HUDEP-2 (cell line): ENCODE data around the gene ROR1.
"Not testable (repeated sequence)": the region's sequence is repeated elsewhere in the genome, so short reads cannot be mapped to it uniquely, and the experiment has no call there.

ENCODE experiments used
- DNase-seq, 76 experiments: peaks; one replicate each; lab custom pipeline; 2025; ENCODE audit not compliant: unreplicated experiment in 76 of 76; lab: John Stamatoyannopoulos, UW

The ROR1 gene

DNA sequence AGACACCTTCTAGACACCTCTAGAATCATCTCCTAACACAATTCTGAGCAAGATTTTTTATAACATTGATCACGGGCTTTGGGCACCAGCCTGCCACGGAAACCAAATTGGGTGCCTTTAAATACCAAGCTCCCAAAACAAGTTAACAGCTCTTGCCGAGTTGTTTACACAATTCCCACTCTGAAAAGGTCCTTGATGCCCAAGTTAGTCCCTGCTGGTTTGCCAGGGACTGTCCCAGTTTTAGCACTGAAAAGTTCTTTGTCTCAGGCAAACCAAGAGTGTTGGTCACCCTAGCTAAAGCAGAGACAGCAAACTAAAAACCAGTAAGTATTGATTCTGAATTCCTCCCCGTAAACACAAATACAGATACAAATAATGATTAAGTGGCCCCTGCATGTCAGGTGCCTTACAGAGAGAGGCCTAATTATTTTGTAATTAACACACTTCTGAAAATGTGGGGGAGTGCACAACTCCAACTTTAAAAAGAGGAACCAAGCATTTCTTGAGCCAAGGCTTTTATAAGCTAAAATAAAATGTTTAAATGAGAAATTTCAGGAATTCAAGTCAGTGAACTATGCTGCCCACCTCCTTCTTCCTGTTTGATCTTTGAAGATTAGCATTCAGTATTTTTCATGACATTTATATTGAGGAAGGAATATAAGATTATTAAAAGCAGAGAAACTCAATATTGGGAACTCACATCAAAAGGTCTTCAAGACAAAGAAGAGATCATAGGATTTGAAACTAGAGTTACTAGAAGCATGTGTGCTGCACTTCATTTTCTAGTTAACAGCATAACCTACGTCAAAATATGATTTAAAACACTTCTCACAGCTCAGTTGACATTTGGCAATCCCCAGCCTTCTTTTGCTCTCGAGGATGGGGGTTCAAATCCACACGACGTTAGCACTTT is 420.6 kb downstream of the ROR1 start:
- DNase-seq, result no peak

DNA sequence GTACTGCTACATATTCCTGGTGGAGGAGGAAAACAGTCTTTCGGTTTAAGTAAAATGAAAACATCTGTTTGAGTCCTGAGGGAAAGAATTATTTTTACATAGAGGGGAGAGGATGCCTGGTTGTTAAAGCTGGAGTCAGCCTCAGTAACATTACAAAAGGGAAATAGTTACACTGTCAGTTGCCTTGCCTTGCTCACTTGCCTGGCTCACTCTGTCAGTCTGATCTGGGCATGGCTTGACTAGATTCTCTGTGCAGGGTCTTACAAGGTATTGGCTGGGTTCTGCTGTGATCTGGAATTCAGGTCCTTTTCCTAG is 421.2 kb downstream of the ROR1 start:
- no peak for DNase-seq

DNA sequence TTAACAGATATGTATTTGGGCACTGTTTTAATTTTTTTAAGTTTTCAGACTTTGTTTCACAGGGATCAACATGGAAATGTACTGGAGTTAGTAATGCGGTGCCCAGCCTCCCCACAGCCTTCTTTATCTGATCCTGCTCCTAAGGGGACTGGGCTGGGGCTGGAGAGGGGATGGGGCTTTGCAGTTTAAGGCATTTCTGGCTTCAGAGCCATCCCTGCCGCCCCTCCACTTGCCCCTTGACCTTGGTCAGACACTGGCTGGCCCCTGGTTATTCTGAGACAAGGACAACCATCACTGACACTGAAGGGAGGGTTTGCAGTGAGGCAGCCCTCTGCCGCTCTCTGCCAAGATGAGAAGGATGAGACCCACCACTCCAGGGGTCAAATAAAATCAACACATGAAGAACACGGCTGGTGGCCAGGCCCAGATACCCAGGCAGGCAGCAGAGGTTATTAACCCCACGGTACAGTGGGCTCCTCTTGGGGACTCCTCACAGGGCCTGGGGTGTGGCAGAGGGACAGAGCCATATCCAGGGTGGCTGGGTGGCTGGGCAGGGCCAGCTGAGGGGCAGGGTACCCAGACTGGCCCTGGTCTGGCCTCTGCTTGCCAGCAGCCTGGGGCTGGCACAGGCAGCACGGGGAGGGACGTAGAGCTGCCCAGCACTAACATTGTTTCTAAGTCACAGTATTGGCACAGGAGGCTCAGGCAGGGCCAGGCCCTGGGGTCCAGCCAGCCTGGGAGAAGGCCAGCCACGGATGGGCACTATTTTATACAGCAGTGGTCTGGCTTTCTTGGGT is 422.5 kb downstream of the ROR1 start:
- no peak for DNase-seq

DNA sequence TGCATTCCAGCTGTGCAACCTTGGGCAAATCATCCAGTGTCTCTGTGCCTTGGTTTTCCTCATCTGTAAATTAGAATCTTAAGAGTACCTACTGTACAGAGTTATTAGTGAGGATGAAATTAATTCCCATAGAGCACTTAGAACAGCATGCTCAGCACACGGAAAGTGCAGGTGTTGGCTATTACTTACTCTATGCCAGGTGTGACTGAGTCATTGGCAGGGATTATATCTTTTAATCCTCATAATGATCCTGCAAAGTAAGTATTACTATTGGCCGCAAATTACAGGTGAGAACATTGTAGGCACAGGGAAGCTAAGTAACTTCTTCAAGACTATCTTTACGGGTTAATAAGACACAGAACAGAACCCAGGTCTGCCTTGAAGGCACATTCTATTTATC is 423.3 kb downstream of the ROR1 start:
- DNase-seq, result no peak

DNA sequence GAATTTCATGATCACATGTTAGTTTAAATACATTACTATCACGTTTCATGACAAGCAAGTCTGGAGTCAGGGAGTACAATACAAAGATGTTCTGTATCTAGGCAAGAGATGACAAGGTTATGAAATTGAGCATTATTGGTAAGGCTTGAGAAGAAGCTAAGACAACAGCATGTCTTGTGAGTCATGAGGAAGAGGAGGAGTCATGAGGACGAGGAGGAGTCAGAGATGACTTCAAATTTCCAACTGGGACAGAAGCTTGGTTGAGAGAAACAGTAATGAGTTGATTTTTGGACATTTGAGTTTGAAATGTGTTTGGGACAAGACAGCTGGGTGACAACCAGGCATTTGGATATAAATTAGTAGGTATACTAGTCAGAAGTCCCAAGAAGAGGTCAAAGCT is 425.3 kb downstream of the ROR1 start:
- DNase-seq, result peak in 1 of 76 experiments; percentile 3

DNA sequence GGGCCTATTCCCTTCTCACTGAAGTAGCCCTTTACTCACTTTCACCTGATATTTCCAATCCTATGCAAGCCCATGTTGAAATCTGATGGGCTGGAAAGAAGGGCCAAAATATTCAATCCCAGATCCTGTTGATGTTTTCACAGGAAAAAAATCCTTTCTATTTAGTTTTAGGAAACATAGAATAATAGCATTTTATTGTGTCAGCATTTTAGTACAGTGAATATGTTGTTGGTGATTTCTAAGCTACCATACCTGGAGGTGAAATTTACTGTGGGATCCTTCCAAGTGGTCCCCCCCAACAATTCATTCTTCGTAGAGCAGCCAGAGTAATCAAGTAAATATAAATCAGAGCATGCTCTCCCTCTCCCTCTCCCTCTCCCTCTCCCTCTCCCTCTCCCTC is 426.2 kb downstream of the ROR1 start:
- DNase-seq, result no peak

DNA sequence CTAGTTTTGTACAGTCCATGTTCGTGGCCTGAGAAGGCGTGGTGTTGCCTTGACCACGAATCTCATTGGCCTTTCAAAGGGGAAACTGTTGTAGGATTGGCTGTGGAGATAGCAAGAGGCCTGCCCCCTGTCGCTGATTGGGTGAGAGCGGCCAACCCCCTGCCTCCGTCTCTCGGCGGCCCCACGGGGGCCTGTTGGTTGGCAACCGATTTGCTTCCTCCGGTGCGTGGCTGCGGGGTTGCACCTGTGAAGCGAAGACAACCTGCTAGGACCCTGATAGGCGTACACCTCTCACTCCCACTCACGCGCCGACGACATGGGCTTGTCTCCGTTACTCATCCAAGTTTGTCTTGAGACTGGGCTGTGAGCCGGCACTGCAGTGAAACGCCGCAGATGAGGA is 429.6 kb downstream of the ROR1 start, which contains the start of gene UBE2U:
TSS of gene UBE2U (plus strand) at position 204 of the 400 bp plus-strand sequence. CDS start 428 bp downstream, outside the sequence.
- DNase-seq, result no peak

DNA sequence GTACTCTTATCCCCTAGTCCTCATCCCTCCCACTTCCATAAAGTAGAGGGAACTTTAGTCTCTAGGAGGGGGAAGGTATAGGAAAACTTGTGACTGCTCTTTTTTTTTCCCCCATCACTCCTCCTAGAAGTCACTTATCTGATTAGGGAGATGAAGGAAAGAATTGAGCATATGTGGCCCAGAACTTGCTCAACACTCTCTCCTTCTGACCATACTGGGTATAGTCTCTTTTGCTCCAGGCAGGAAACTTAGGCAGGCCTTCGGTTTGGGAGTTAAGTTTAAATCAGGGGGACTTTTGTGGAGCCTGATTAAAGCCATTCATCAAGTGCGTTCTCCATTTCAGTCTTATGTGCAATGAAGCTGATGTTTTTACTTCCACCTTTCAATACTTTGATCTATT is 435.4 kb downstream of the ROR1 start:
- no peak for DNase-seq

DNA sequence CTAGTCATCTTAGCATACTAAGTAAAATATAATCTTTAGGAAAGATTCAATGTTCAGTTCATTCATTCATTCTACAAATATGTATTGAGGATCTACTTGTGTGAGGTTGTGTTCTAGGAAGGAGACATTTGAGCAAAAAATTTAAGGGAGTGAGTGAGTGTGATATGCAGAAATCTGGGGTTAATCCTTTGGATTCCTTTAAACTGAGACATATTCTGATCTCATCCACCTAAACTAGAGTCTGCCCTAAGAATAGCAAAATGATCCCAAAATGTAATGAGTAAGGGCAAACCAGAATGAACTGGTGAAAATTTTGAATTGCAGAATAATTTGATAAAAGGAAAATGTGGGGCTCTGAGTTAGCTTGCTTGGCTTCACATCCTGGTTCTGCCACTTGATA is 438.2 kb downstream of the ROR1 start:
- no peak for DNase-seq

DNA sequence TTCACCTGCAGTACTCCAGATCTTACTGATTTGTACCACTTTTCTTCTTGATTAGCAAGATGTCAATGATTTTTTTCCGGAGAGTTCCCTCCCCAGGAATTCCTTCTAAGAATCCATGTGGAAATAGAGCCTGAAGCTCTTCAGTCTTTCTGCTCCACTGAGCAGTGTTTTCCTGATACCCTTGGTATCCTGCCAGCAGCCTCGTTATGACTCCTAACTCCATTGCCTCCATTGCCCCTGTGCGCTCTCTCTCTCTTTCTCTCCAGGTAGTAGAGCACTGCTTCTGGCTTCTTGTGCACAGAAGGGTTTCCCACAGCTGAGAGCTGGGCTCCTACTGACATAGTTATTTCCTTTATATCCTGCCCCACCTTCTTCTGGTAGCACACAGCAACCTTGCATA is 441.8 kb downstream of the ROR1 start:
- DNase-seq, result no peak

DNA sequence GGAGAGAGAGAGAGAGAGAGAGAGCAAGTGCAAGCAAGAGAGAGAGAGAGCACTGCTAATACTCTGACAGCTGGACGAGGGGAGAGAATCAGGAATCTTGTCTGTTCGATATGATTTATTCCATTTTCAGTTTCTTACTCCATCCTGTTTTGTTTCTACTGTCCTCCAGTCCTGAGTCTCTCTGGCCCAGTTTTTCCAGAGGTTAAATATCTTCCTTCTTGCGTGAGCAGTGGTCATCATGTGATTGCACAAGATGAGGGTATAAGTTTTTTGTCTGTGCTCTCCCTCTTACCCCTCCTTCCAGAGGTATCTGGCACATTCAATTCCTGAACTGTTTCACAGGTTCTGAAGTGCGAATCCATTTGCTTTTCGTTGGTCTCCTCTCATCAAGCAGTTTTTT is 446.4 kb downstream of the ROR1 start:
- no peak for DNase-seq

DNA sequence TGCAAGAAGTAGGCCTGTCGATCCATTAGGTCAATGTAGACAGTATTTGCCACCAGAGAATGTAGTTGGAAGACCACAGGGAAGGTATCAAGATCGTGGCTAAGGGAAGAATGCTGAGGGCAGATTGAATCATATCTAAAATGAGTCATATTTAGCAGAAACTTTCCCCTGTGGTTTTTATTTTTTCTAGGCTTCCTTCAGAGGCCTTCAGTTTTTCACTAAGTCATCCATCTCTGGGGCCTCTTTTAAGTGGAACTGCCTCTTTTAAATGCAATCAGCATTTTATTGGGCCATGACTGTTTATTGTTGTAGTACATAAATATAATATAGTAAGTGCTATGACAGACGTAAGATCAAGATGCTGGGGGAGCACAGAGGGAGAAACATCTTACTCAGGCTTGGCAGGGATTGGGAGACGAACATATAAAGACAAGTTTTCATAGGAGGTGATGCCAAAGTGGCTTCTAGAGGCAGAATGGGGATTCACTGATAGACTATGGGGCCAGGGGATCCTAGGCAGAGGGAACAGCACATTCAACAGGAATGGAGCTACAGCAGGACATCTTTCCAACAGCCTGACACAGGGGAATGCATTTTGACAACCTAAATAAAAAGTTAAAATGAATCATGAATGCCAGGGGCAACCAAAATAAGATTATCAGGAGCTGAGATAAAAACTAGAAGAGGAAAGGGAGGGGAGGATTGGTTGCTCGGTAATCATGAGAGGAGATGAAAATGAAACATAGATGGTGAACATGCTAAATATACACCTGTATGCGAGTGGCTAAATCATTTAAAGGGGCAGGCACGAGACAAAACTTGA is 449.7 kb downstream of the ROR1 start:
- DNase-seq, result peak in 2 of 76 experiments; percentile 2 to 20

DNA sequence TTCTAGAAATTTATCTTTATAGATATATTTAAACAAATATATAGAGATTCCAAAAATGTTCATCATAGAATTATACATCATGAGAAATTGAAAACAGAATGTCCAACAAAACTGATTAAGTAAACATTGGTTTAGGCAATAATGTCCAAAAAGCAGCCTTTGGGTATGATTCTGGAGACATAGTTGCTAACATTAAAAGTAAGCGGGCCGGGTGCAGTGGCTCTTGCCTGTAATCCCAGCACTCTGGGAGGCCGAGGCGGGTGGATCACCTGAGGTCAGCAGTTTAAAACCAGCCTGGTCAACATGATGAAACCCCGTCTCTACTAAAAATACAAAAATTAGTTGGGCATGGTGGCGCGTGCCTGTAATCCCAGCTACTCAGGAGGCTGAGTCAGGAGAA is 450.4 kb downstream of the ROR1 start:
- not testable (repeated sequence) for DNase-seq

DNA sequence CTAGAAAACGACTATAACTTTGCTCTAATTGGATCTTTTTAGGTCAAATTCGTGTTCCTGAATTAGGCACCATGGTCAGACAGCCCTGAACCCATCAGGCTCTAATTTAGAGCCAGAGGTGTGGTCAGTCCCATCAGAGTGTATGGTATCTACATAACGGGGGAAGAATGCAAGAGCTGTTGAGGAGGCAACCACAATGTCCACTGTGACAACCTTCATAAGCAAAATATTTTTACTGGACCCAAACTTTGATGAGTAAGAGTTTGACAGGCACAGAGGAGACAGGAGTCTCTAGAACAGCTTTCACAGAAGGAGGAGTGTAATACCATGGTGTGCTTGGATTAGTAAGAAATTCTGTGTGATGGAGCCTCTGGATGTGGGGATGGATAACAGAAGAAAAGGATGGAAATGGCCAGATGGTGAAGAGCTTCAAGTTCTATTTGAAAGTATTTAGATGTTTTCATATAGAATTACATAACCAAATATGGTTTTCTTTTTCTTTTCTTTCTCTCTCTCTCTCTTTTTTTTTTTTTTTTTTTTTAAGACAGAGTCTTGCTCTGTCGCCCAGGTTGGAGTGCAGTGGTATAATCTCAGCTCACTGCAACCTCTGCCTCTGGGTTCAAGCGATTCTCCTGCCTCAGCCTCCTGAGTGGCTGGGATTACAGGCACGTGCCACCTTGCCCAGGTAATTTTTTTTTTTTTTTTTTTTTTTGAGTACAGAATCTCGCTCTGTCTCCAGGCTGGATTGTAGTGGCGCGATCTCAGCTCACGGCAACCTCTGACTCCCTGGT is 454.5 kb downstream of the ROR1 start:
- no peak for DNase-seq

DNA sequence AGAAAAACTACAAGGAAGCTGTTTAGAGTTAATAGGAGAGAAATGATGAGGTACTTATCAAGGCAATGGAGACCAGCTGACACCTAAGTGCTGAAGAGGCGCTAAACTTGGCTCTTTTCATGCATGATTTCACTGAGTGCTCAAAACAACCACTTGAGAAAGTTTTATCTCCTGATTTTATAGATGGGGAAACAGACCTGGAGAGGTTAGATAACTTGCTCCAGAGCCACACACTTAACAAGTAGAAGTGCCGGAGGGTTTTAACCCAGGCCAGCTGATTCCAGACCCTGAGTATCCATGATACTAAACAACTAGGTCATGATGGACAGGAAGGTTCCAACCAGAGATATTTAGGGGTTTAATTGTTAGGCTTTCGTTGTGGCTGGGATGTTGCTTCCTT is 455.5 kb downstream of the ROR1 start:
- DNase-seq, result no peak
